ENCODE data around the gene SMAD2.

DNA sequence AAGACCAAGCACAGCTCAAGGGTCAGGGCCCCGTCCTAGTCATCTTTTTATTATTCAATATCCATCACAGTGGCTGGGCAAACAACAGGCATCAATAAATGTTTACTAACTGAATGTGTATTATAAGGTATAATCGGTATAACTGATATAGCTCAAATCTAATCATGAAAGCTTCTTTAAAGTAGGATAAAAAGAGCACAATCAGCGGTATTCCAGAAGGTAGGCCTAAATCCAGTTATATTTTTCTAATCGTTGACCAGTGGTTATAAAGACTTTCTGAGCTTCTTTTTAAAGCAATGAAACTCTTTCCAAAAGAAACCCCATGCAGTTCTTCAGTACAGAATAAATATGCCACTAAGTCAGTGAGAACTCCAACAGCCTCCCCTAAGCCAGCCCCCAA lies 92.1 kb downstream of the SMAD2 start:
- TF ChIP-seq, protein P1, sequence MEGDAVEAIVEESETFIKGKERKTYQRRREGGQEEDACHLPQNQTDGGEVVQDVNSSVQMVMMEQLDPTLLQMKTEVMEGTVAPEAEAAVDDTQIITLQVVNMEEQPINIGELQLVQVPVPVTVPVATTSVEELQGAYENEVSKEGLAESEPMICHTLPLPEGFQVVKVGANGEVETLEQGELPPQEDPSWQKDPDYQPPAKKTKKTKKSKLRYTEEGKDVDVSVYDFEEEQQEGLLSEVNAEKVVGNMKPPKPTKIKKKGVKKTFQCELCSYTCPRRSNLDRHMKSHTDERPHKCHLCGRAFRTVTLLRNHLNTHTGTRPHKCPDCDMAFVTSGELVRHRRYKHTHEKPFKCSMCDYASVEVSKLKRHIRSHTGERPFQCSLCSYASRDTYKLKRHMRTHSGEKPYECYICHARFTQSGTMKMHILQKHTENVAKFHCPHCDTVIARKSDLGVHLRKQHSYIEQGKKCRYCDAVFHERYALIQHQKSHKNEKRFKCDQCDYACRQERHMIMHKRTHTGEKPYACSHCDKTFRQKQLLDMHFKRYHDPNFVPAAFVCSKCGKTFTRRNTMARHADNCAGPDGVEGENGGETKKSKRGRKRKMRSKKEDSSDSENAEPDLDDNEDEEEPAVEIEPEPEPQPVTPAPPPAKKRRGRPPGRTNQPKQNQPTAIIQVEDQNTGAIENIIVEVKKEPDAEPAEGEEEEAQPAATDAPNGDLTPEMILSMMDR (IDR thresholded peaks at IDR 0.05; ENCODE audit: low read length), result no peak
- TF ChIP-seq EZH2 (IDR thresholded peaks at IDR 0.05; ENCODE audit: borderline replicate concordance, low read length), result no peak
